Stimulated activated naive CD8-positive, alpha-beta T cell treated with anti-CD3 and anti-CD28 coated beads, Interleukin-15, Interleukin-2, amounts not matched to agents 100 U/mL and 50 U/mL, for 24 hours (primary cell): ENCODE measurements around the gene CEP85.

Experiments used
- ATAC-seq: fragments of 150-1000 bp; cut with Tn5 transposase; one replicate; pipeline ENCODE4 v1.10.0; 2021
- DNase-seq: peaks from one replicate; pipeline ENCODE4 v3.0.0; 2021

The CEP85 gene

DNA sequence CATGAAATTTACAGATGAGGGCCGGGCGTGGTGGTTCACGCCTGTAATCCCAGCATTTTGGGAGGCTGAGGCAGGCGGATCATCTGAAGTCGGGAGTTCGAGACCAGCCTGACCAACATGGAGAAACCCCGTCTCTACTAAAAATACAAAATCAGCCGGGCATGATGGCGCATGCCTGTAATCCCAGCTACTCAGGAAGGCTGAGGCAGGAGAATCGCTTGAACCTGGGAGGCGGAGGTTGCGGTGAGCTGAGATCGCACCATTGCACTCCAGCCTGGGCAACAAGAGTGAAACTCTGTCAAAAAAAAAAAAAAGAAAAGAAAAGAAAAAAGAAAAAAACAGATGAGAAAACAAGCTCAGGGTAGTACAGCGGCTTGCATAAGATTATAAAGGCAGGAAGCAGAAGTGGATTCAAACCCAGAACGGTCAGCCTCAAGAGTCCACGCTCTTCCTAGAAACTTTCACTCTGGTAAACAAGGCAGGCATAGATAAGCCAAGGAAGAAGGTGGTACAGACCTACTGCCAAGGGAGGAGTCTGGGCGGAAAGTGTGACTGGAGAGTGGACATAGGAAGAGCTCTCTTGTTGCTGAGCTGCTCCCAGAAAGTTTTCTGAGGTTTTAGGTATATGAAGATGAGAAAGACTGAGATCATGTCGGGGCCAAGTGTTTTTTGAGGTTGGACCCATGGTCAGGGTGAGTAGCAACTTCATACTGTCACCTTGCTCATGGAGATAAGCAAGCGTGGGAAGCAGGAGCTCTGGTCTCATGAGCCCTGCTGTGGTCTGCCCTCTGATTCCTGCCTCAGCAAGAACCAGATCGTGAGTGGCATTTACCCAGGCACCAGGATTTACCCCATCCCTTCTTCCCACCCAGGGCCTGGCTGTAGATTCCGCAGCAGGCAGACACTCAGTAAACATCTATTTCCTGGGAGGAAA lies 74.2 kb downstream of the CEP85 start:
- DNase-seq (peak; percentile 37), ATAC-seq (peak; percentile 41)

DNA sequence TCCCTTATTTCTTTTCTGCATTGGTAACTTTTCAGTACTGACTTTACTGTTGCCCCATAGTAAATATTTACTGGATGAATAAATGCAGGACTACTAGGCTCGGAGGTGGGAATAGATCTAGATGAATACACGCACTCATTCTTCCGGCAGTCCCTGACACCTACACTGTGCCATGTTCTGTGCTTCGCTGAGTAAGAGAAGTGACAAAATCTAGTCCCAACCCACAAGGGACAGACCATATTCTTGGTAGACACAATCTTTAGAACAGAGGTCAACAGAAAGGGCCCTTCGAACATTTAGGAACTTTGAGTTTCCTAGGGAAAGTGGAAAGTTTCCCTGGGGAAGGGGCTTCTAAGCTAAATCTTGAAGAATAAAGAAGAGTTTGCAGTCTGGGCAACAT lies 80.5 kb downstream of the CEP85 start:
- no peak for ATAC-seq
- no peak for DNase-seq

DNA sequence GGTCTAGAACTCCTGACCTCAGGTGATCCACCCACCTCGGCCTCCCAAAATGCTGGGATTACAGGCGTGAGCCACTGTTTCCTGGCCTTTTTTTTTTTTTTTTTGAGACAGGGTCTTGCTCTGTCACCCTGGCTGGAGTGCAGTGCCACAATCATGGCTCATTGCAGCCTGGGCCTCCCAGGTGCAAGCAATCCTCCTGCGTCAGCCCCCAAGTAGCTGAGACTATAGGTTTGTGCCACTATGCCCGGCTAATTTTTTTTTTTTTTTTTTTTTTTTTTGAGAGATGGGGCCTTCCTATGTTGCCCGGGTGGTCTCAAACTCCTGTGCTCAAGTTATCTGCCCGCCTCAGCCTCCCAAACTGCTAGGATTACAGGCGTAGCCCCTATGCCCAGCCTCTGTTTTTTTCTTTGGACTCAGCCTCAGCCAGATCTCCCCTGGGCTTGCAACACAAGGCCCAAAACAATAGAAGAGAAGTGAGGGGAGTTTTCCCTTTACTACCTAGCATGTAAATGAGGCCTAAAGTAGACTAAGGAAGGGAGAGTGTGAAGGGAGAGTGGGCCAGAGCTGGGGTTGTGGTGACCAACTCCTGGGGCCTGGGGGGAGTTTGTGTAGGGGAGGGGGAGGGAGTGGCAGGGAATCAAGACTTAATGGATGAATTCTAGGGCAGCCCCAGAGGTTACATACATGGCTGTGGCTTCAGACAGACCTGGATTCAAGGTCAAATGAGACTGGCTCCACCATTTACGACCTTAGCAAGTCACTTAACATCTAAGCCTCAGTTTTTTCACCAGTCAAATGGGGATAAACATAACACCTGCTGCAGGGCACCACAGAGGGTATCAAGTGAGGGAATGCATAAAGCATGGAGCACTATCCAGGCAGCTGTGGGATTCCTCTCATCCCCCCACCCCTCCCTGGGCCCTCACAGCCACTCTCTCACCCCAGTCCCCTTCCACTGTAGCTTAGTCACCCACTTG lies 82.2 kb downstream of the CEP85 start:
- no peak for ATAC-seq
- no peak for DNase-seq

DNA sequence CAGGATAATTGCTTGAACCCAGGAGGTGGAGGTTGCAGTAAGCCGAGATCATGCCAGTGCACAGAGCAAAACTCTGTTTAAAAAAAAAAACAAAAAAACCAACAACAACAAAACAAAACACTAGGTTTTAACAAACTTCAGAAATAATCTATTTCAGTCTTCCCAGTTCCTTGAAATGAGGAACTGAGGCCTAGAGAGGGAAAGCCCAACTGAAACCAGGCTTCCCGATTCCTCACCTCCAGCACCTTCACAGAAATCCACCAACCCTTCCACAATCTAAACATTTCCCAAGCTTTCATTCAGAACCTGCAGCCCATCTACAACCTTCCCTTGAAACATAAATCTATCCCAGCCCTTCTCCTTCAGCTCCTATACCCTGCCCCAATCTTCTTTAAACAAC lies 83.1 kb downstream of the CEP85 start:
- DNase-seq, result no peak

DNA sequence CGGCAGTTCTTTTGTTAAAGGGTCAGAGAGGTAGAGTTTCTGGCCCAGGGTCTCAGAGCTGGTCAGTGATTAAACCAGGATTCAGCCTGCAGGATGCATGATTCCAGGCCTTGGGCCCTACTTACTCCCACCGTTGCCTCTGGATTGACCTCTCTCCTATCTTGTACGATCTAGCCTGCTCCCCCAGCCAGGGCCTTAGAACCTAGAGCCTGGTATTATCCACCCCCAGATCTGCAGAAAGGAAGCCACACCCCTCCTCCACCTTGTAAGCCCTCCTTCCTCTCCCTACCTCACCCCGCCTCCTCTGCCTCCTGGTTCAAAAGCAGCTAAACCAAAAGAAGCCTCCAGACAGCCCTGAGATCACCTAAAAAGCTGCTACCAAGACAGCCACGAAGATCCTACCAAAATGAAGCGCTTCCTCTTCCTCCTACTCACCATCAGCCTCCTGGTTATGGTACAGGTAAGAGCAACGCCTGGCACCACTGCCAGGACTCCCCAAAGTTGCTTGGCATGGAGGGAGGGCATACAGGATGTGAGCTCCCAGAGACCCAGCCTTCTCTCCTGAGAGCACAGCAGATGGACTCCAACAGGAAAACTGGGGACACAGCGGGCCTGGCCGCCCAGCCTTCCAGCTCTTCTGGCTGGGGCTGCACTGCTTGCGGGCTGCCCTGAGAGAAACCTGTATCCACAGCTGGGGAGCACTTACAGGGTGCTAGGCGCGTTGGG lies 83.8 kb downstream of the CEP85 start, which contains the start of gene CD52:
CD52 (plus strand) TSS at position 347 of the 726 bp plus-strand sequence; CDS start at position 407, 60 bp downstream.
- peak; percentile 75 for DNase-seq
- peak; percentile 63 for ATAC-seq

More for the DNA sequence above, 83.1 kb downstream of the CEP85 start:
- no peak for ATAC-seq

DNA sequence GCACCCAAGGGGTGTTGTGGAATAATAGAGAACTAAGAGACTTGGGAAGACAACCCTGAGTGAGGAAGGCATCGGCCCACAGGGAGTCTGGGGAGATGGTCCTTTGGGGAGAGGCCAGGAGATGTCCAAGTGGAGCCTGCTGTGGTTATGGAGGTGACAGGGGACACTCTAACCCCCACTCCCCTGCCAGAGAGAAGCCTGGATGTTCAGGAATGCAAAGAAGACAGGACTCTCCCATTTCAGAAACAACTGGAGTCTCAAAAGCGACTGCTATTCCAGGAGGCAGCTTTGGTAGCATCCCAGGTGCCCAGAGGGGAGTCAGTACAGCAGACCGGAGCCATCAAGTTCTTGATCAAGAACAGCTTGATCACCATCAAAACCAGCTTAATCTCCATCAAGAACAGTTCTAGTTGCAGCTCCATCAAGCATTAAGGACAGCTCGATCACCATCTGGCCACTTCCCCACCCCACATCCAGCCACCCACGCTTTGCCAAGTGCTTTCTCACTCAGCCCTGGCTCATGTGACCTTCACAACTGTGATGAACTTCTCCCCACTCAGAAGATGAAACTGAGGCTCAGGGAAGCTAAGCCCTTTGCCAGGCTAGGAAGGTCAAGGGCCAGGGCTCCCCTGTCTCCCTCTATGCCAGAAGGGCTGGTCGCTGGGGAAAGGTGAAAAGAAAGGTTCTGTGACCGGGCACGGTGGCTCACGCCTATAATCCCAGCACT lies 84.5 kb downstream of the CEP85 start:
- peak; percentile 76 for DNase-seq
- peak; percentile 40 for ATAC-seq

DNA sequence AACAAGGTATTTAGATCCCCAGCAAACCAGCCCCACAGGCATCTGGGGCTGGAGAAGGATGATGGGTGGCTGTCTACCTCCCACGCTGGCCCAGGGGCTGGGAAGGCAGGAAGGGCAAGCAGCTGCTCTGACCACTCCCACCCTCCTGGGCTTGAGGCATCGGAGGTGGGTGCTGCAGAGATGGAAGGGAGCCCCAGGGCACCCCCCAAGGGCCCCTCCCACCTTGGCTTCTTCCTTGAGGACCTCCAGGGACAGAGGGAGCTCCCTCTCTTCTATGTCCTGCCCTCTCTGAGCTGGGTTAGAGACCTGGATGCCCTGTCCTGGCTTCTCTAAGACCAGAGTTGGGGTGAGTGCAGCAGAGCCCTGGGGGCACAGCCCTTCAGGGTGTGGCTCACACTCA lies 86.9 kb downstream of the CEP85 start:
- no peak for ATAC-seq
- DNase-seq, result peak; percentile 29

DNA sequence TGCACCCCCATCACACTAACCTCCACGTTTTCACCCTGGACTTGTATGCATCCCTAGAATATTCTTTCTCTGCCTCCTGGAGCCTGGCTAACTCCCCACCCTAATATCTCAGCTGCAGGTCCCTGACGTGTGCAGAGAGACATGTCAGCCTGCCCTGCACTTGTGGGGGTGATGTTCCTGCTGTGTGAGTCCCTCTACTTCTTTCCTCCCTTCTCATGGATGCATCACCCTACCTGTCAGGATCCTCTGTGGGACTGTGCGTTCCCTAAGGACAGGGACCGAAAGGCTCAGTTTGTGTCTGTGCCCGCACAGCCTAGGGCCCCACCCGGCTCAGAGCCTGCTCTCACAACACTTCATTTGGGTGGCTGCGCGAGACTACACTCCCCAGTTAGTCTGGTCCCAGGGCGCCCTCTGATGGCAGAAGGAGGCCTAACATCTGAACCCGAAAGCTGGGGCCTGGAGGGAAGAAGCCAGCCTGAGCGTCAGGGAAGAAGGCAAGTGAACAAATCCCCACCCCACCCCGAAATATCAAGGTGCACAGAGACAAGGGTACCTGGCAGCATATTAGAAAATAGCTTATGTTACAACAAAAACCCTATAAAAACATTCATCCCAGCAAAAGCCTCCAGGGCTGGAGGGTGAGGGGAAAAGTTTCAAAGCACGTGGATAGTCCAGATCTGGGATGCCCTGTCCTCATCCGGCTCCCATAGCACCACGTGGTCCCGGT lies 87.5 kb downstream of the CEP85 start:
- DNase-seq, result peak; percentile 98
- peak; percentile 71 for ATAC-seq

DNA sequence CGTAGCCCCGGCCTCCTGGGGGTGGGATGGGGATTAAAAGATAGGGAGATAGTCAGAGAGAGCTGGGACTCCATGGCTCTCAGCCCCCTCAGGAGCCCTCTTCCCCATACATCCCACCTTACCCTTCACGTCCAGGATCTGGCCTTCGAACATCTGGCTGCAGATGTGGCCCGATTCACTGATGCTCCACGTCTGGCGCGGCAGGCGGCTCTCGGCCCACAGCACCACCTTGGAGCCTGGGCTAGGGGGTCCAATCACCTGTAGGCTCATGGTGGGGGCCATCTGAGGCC lies 88.0 kb downstream of the CEP85 start:
- ATAC-seq, result no peak
- no peak for DNase-seq

DNA sequence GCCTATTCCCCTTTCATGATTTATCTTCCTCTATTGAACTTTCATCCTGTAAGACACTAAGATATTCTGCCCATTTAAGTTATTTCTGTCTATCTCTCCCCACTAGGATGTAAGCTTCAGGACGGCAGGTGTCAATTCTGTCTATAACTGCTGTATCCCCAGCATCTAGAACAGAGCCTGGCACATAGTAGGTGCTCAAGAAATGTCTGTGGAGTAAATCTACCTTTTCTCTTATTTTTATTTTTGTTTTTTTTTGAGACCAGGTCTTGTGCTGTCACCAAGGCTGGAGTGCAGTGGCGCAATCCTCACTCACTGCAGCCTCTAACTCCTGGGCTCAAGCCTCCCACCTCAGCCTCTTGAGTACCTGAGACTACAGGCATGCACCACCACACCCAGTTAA lies 89.4 kb downstream of the CEP85 start:
- DNase-seq (no peak), ATAC-seq (no peak)

DNA sequence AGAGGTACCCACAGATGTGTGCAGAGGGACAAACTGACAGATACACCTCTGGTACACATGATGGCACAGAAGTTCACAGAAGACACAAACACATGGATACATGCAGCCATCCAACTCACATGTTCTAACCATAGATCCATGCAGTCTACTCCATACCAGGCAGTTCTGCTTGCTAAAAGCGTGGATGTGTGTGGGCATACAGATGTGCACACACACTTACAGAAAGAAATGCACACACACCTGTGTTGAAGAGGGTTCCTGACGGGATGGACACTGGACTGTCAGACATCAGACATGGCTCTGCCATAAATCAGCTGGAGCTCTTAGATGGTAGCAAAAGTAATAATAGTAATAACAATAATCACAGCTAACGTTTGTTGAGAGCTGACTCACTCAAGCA lies 90.5 kb downstream of the CEP85 start:
- DNase-seq (no peak), ATAC-seq (no peak)

DNA sequence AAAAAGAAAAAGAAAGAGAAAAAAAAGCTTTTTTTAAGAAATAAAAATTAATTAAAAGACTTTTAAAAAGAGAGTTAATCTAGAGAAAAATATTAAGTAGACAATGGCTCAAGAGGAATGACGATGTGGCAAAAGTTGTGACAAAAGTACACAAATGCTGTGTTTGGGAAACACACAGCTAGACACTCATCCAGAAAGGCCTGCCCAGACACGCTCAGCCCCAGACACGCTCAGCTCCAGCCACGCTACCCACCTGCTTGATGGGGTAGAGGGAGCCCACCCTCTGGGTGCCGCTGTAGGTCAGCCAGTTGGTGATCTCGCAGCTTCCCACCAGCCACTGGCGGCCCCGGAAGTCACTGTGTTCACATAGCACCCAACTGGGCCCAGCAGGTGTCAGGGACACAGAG lies 94.0 kb downstream of the CEP85 start:
- ATAC-seq (no peak), DNase-seq (no peak)
